Neural progenitor cell (in vitro differentiated cells): ENCODE data around the gene RSPH9. TPM values are rescaled to one million over a fixed set of nuclear protein-coding genes. Genes with fewer than 3 reads are reported as not detected.

Experiments
- DNase-seq: peaks from one replicate; pipeline ENCODE4 v3.0.0-alpha.2; 2016; ENCODE audit warnings: low spot score
- H2AFZ ChIP-seq: fragments of 200-600 bp; sonication (generic); replicated peaks from 2 replicates; pipeline ENCODE4 v1.6.1; 2016; ENCODE audit warnings: antibody characterized with exemption
- H3F3A ChIP-seq: fragments of 200-600 bp; sonication (generic); 2 replicates; pipeline ENCODE4 v1.6.1; 2016; ENCODE audit warnings: antibody characterized with exemption, low read depth
- H3K27ac ChIP-seq: fragments of 200-600 bp; sonication (generic); 2 replicates; pipeline ENCODE4 v1.5.1; 2016; ENCODE audit warnings: mild to moderate bottlenecking
- H3K27me3 ChIP-seq: fragments of 200-600 bp; sonication (generic); 2 replicates; pipeline ENCODE4 v1.6.1; 2016; ENCODE audit warnings: mild to moderate bottlenecking, moderate library complexity
- H3K36me3 ChIP-seq: fragments of 200-600 bp; sonication (generic); 2 replicates; pipeline ENCODE4 v1.5.1; 2016
- H3K4me1 ChIP-seq: fragments of 200-600 bp; sonication (generic); 2 replicates; pipeline ENCODE4 v1.6.1; 2016; ENCODE audit warnings: mixed run types
- H3K4me2 ChIP-seq: fragments of 200-600 bp; sonication (generic); 2 replicates; pipeline ENCODE4 v1.6.1; 2016
- H3K4me3 ChIP-seq: fragments of 200-600 bp; sonication (generic); 2 replicates; pipeline ENCODE4 v1.5.1; 2016
- H3K79me2 ChIP-seq: fragments of 200-600 bp; sonication (generic); 2 replicates; pipeline ENCODE4 v1.6.1; 2016; ENCODE audit warnings: low read depth
- H3K9ac ChIP-seq: fragments of 200-600 bp; sonication (generic); 2 replicates; pipeline ENCODE4 v1.6.1; 2016
- H3K9me3 ChIP-seq: fragments of 200-600 bp; sonication (generic); 2 replicates; pipeline ENCODE4 v1.5.1; 2016; ENCODE audit warnings: low read depth
- H4K20me1 ChIP-seq: fragments of 200-600 bp; sonication (generic); 2 replicates; pipeline ENCODE4 v1.6.1; 2016; ENCODE audit warnings: low read depth
- H3K27ac Mint-ChIP-seq: 3 replicates; pipeline ENCODE4 v1.8.0; 2021; ENCODE audit warnings: mixed read lengths
- H3K27me3 Mint-ChIP-seq: 2 replicates; pipeline ENCODE4 v1.8.0; 2022; ENCODE audit warnings: low read depth, mild to moderate bottlenecking, inconsistent platforms, moderate library complexity, mixed read lengths; ENCODE audit not compliant: insufficient read depth
- H3K36me3 Mint-ChIP-seq: 3 replicates; pipeline ENCODE4 v1.8.0; 2021; ENCODE audit warnings: mixed read lengths
- H3K4me1 Mint-ChIP-seq: 3 replicates; pipeline ENCODE4 v1.8.0; 2021; ENCODE audit warnings: mixed read lengths
- H3K4me3 Mint-ChIP-seq: 3 replicates; pipeline ENCODE4 v1.8.0; 2021; ENCODE audit warnings: mild to moderate bottlenecking, moderate library complexity, mixed read lengths
- H3K9me3 Mint-ChIP-seq: 3 replicates; pipeline ENCODE4 v1.8.0; 2020; ENCODE audit warnings: mixed read lengths
- CTCF ChIP-seq: fragments of 200-600 bp; sonication (generic); IDR thresholded peaks from 2 replicates; pipeline ENCODE4 v1.5.1; 2017; ENCODE audit warnings: antibody characterized with exemption, mild to moderate bottlenecking
- EZH2 ChIP-seq: fragments of 200-600 bp; sonication (generic); IDR thresholded peaks from 2 replicates; pipeline ENCODE4 v1.6.1; 2017; ENCODE audit warnings: antibody characterized with exemption, mild to moderate bottlenecking, moderate library complexity
- EZH2phosphoT487 ChIP-seq: fragments of 200-600 bp; sonication (generic); IDR thresholded peaks from 2 replicates; pipeline ENCODE4 v1.6.1; 2017; ENCODE audit warnings: antibody characterized with exemption
- total RNA-seq: library from RNA; depleted of rRNA; stranded (reverse); fragments of >200 nt; gene quantifications from 2 replicates; pipeline ENCODE4 v1.2.3, GENCODE V29; 2015; ENCODE audit warnings: low replicate concordance

Gene RSPH9
- total RNA-seq, 1 donor from 2014 or later: 0.47 TPM

- Histone ChIP-seq H3K36me3 (no peaks in the 10 kb centered on the region), H3F3A (no peaks in the 10 kb centered on the region), H3K4me1 (no peaks in the 10 kb centered on the region), H2AFZ (no peak overlapping the region), H3K27me3 (no peaks in the 10 kb centered on the region), H3K9ac (no peak overlapping the region), H3K4me3 (no peak overlapping the region), H4K20me1 (no peaks in the 10 kb centered on the region), H3K4me2 (no peak overlapping the region), H3K79me2 (no peaks in the 10 kb centered on the region), H3K9me3 (no peaks in the 10 kb centered on the region), H3K27ac (no peak overlapping the region)
- H3K36me3 Mint-ChIP-seq: peaks cover 9% of the 10 kb centered on the region
- TF ChIP-seq CTCF (no peak), EZH2 (no peak), EZH2phosphoT487 (no peak)
- no peak overlapping the region for H3K27ac Mint-ChIP-seq
- no peak for DNase-seq
- no peak overlapping the region for H3K4me3 Mint-ChIP-seq
- no peaks in the 10 kb centered on the region for H3K27me3 Mint-ChIP-seq
- no peaks in the 10 kb centered on the region for H3K9me3 Mint-ChIP-seq
- peaks cover 4% of the 10 kb centered on the region for H3K4me1 Mint-ChIP-seq
These were observed 35.4 kb upstream of the RSPH9 start for GRCh38 chr6:43609402-43609801.

GRCh38 chr6:43610431-43610830, 34.4 kb upstream of the RSPH9 start:
- no peak overlapping the region for H2AFZ ChIP-seq
- H3K27me3 ChIP-seq: no peaks in the 10 kb centered on the region
- H3K36me3 ChIP-seq: no peaks in the 10 kb centered on the region
- Mint-ChIP-seq H3K27ac (no peak overlapping the region), H3K4me1 (peaks cover 4% of the 10 kb centered on the region), H3K4me3 (no peak overlapping the region), H3K27me3 (no peaks in the 10 kb centered on the region), H3K36me3 (peaks cover 11% of the 10 kb centered on the region), H3K9me3 (no peaks in the 10 kb centered on the region)
- no peaks in the 10 kb centered on the region for H3K4me1 ChIP-seq
- no peak overlapping the region for H3K27ac ChIP-seq
- H3K9ac ChIP-seq: no peak overlapping the region
- H4K20me1 ChIP-seq: no peaks in the 10 kb centered on the region
- H3F3A ChIP-seq: no peaks in the 10 kb centered on the region
- H3K9me3 ChIP-seq: no peaks in the 10 kb centered on the region
- no peaks in the 10 kb centered on the region for H3K79me2 ChIP-seq
- no peak for DNase-seq
- H3K4me2 ChIP-seq: no peak overlapping the region
- no peak overlapping the region for H3K4me3 ChIP-seq
- TF ChIP-seq EZH2 (no peak), EZH2phosphoT487 (no peak), CTCF (no peak)

- H3K4me3 Mint-ChIP-seq: no peak overlapping the region
- Histone ChIP-seq H3K9ac (no peak overlapping the region), H3K4me2 (no peak overlapping the region), H3K9me3 (no peaks in the 10 kb centered on the region), H3F3A (peaks cover 6% of the 10 kb centered on the region), H3K27ac (no peak overlapping the region), H3K4me1 (no peaks in the 10 kb centered on the region), H3K4me3 (no peak overlapping the region), H3K79me2 (no peaks in the 10 kb centered on the region), H2AFZ (no peak overlapping the region), H4K20me1 (no peaks in the 10 kb centered on the region), H3K27me3 (no peaks in the 10 kb centered on the region), H3K36me3 (no peaks in the 10 kb centered on the region)
- no peak for DNase-seq
- H3K27ac Mint-ChIP-seq: no peak overlapping the region
- H3K4me1 Mint-ChIP-seq: no peaks in the 10 kb centered on the region
- TF ChIP-seq EZH2phosphoT487 (no peak), EZH2 (no peak), CTCF (no peak)
- H3K9me3 Mint-ChIP-seq: no peaks in the 10 kb centered on the region
- H3K27me3 Mint-ChIP-seq: no peaks in the 10 kb centered on the region
- H3K36me3 Mint-ChIP-seq: peaks cover 8% of the 10 kb centered on the region
These were observed 31.0 kb upstream of the RSPH9 start for GRCh38 chr6:43613721-43614395.
